Peyer's patch (tissue), 4 donors: ENCODE results near the gene MIOS. TPM values are rescaled to one million over a fixed set of nuclear protein-coding genes. Genes with fewer than 3 reads are reported as not detected.

Experiments
- DNase-seq, 3 donors: peaks; one replicate each; pipeline ENCODE4 v3.0.0-alpha.2; 2017 to 2019
- H3K27ac ChIP-seq, 4 donors: fragments of 200-600 bp; sonication (generic); one replicate each; pipeline ENCODE4 v1.5.1; 2016 to 2019
- H3K27me3 ChIP-seq, 2 donors: fragments of 200-600 bp; sonication (generic); one replicate each; pipeline ENCODE4 v1.5.1; 2019
- H3K36me3 ChIP-seq, 3 donors: fragments of 200-600 bp; sonication (generic); one replicate each; pipeline ENCODE4 v1.5.1; 2016 to 2019
- H3K4me1 ChIP-seq, 4 donors: fragments of 200-600 bp; sonication (generic); one replicate each; pipeline ENCODE4 v1.5.1; 2016 to 2019
- H3K4me3 ChIP-seq, 4 donors: fragments of 200-600 bp; sonication (generic); 1 replicate in 3 of 4; 2 replicates in 1 of 4; pipeline ENCODE4 v1.5.1; 2016 to 2019; ENCODE audit warnings: mild to moderate bottlenecking in 1 of 4
- H3K9me3 ChIP-seq, 4 donors: fragments of 200-600 bp; sonication (generic); one replicate each; pipeline ENCODE4 v1.5.1; 2016 to 2019; ENCODE audit warnings: mild to moderate bottlenecking in 1 of 4
- POLR2A ChIP-seq, 2 donors: fragments of 450-650 bp; IDR thresholded peaks; one replicate each; pipeline ENCODE4 v1.5.1; 2017; ENCODE audit warnings: antibody characterized with exemption in 2 of 2, mild to moderate bottlenecking in 2 of 2, moderate library complexity in 2 of 2
- total RNA-seq, 4 donors: library from RNA; depleted of rRNA; stranded (reverse); fragments of >200 nt; gene quantifications; one replicate each; pipeline ENCODE4 v1.1.0, GENCODE V29; 2016
- TF ChIP-seq, protein P1 (sequence below), 6 experiments: fragments of 450-650 bp in 4 of 6; fragments of 200-600 bp in 2 of 6; sonication (generic) in 1 of 6; IDR thresholded peaks; one replicate each; pipeline ENCODE4 v1.5.1; 2017 to 2019; ENCODE audit warnings: antibody characterized with exemption in 6 of 6, mild to moderate bottlenecking in 3 of 6, moderate library complexity in 1 of 6

MIOS gene
- total RNA-seq, 4 donors from 2014 or later: 17.1 to 42.9 (median 26.8) TPM

DNA sequence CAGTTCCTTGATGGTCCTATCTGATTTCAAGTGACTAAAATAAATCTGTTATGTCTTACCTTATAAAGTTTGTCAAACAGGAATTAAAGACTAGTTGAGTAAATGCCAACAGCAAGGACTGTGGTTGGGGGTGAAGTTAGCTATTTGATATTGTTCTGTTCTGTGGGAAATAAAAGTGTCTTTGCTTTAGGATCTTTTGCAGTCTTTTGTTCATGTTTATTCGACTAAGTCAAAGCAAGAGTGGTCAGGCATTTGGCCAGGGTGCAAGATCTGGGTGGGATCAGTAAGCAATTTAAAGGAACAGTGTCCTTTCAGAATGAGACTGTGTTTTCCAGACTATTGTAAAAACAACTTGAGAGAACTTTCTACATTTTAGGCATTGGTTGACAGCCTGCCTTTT lies 31.0 kb upstream of the MIOS start, which contains the start of gene COL28A1:
TSS of gene COL28A1 (minus strand) at position 183 of the 400 bp plus-strand sequence. CDS start 2,998 bp downstream, outside the sequence.
- no peak for TF ChIP-seq POLR2A (IDR thresholded peaks at IDR 0.05)
- TF ChIP-seq, protein P1, sequence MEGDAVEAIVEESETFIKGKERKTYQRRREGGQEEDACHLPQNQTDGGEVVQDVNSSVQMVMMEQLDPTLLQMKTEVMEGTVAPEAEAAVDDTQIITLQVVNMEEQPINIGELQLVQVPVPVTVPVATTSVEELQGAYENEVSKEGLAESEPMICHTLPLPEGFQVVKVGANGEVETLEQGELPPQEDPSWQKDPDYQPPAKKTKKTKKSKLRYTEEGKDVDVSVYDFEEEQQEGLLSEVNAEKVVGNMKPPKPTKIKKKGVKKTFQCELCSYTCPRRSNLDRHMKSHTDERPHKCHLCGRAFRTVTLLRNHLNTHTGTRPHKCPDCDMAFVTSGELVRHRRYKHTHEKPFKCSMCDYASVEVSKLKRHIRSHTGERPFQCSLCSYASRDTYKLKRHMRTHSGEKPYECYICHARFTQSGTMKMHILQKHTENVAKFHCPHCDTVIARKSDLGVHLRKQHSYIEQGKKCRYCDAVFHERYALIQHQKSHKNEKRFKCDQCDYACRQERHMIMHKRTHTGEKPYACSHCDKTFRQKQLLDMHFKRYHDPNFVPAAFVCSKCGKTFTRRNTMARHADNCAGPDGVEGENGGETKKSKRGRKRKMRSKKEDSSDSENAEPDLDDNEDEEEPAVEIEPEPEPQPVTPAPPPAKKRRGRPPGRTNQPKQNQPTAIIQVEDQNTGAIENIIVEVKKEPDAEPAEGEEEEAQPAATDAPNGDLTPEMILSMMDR (IDR thresholded peaks at IDR 0.05): no peak
- no peak for DNase-seq
- H3K4me3 ChIP-seq: no peak within 1 kb of the TSS

DNA sequence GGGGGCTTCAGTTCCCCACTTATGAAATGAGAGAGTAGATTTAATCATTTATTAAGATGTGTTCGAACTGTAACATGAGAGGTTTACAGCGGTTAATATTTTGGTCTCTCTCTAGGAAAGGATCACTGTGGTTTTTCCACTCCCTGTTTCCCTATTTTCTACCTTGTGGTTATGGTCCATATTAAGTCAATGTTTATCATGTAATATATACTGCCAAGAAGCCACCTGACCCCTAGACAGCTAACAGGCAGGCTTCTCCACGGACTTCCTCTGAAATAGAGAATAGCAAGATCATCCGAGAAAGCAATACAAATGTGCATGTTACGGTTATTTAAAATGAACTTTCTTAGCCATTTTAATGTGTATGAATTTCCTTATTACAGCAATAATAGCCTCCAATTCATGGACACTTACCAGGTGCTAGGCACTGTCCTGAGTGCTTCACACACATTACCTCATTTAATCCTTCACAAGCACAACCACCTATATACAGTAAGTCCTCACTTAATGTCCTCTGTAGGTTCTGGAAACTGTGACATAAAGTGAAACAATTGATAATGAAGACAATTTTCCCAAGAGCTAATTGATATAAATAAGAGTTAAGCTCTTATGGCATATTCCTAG lies 30.2 kb upstream of the MIOS start:
- H3K9me3 ChIP-seq: no peaks in the 10 kb centered on the region
- H3K36me3 ChIP-seq: no peaks in the 10 kb centered on the region
- no peaks in the 10 kb centered on the region for H3K4me1 ChIP-seq
- H3K27me3 ChIP-seq: no peaks in the 10 kb centered on the region
- H3K4me3 ChIP-seq: no peak overlapping the region
- TF ChIP-seq, protein P1 (IDR thresholded peaks at IDR 0.05): no peak
- no peak for TF ChIP-seq POLR2A (IDR thresholded peaks at IDR 0.05)
- no peak for DNase-seq
- H3K27ac ChIP-seq: no peak overlapping the region

More for the DNA sequence above, 31.0 kb upstream of the MIOS start, which contains the start of gene COL28A1:
- H3K9me3 ChIP-seq: no peaks in the 10 kb centered on the region
- H3K27me3 ChIP-seq: no peaks in the 10 kb centered on the region
- H3K4me1 ChIP-seq: no peaks in the 10 kb centered on the region
- H3K27ac ChIP-seq: no peak within 1 kb of the TSS
- H3K36me3 ChIP-seq: no peaks in the 10 kb centered on the region

DNA sequence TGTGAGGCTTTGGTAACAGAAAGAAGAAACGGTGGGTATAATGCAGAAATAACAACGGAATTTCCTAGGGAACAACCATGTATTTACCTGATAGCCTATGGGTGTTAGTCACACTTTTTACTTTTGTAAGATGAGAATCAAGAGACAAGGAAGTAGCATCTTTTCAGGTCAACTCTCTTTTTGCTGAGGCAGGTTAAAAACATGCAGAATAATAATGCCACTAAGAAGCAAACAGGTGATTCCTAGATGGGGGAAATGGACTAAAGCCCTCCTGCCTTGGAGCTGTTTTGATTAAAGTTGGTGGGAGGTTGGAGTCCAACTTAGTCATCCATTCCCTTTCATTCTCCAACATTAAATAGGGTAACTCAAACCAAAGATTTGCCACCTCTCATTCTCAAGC lies 29.0 kb upstream of the MIOS start:
- Histone ChIP-seq H3K4me1 (no peaks in the 10 kb centered on the region), H3K36me3 (no peaks in the 10 kb centered on the region), H3K9me3 (no peaks in the 10 kb centered on the region), H3K27me3 (no peaks in the 10 kb centered on the region), H3K4me3 (no peak overlapping the region), H3K27ac (no peak overlapping the region)
- TF ChIP-seq, protein P1 (IDR thresholded peaks at IDR 0.05): no peak
- no peak for TF ChIP-seq POLR2A (IDR thresholded peaks at IDR 0.05)
- no peak for DNase-seq

DNA sequence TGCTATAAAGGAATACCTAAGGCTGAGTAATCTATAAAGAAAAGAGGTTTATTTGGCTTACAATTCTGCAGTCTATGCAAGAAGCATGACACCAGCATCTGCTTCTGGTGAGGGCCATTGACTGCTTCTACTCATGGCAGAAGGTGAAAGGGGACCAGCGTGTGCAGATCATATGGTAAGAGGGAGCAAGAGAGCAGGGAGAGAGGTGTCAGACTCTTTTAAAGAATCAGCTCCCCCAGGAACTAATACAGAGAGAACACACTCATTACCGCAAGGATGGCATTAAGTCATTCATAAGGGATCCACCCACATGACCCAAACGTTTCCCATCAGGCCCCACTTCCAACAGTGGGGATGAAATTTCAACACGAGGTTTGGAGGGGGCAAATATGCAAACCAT lies 27.5 kb upstream of the MIOS start:
- Histone ChIP-seq H3K4me3 (no peak overlapping the region), H3K27ac (no peak overlapping the region), H3K9me3 (no peaks in the 10 kb centered on the region), H3K27me3 (no peaks in the 10 kb centered on the region), H3K36me3 (no peaks in the 10 kb centered on the region), H3K4me1 (no peaks in the 10 kb centered on the region)
- DNase-seq: no peak
- TF ChIP-seq, protein P1 (IDR thresholded peaks at IDR 0.05): no peak
- no peak for TF ChIP-seq POLR2A (IDR thresholded peaks at IDR 0.05)

DNA sequence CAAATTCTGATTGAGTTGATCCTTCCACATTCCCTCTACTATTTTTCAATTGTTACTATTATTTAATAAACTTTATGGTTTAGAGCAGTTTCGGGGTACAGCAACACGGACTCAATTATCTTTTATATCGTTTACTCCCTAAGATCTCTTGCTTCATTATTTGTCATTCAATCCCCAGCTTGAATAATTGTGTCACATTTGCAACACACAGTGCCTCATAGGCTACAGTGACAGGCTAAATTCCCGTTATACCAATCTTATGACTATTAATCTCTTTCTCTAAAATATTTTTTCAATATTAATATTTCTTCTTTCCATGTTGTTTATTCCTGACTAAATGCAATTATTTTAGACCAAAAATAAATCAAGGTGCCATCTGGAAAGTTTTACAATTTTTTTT lies 27.0 kb upstream of the MIOS start:
- TF ChIP-seq POLR2A (IDR thresholded peaks at IDR 0.05): no peak
- TF ChIP-seq, protein P1 (IDR thresholded peaks at IDR 0.05): no peak
- Histone ChIP-seq H3K36me3 (no peaks in the 10 kb centered on the region), H3K9me3 (no peaks in the 10 kb centered on the region), H3K4me3 (no peak overlapping the region), H3K27ac (no peak overlapping the region), H3K27me3 (no peaks in the 10 kb centered on the region), H3K4me1 (no peaks in the 10 kb centered on the region)
- no peak for DNase-seq
